ENCODE measurements around the gene HEXB. TPM values are rescaled to one million over a fixed set of nuclear protein-coding genes. Genes with fewer than 3 reads are reported as not detected.

Gene HEXB
- total RNA-seq, 4 donors from 2014 or later = 89.3 to 462 (median 184) TPM

GRCh38 chr5:74640450-74640953 lies 44.5 kb upstream of the HEXB start, which contains the start of gene ENC1:
ENC1 (minus strand) TSS chr5:74640728; CDS start chr5:74636485, 4,243 bp downstream.
- TF ChIP-seq, protein P1, sequence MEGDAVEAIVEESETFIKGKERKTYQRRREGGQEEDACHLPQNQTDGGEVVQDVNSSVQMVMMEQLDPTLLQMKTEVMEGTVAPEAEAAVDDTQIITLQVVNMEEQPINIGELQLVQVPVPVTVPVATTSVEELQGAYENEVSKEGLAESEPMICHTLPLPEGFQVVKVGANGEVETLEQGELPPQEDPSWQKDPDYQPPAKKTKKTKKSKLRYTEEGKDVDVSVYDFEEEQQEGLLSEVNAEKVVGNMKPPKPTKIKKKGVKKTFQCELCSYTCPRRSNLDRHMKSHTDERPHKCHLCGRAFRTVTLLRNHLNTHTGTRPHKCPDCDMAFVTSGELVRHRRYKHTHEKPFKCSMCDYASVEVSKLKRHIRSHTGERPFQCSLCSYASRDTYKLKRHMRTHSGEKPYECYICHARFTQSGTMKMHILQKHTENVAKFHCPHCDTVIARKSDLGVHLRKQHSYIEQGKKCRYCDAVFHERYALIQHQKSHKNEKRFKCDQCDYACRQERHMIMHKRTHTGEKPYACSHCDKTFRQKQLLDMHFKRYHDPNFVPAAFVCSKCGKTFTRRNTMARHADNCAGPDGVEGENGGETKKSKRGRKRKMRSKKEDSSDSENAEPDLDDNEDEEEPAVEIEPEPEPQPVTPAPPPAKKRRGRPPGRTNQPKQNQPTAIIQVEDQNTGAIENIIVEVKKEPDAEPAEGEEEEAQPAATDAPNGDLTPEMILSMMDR (IDR thresholded peaks at IDR 0.05; ENCODE audit: low read depth) = no peak

- TF ChIP-seq, protein P1 (IDR thresholded peaks at IDR 0.05; ENCODE audit: low read depth) = no peak
These were observed 43.9 kb upstream of the HEXB start for GRCh38 chr5:74640954-74641734.

DNA sequence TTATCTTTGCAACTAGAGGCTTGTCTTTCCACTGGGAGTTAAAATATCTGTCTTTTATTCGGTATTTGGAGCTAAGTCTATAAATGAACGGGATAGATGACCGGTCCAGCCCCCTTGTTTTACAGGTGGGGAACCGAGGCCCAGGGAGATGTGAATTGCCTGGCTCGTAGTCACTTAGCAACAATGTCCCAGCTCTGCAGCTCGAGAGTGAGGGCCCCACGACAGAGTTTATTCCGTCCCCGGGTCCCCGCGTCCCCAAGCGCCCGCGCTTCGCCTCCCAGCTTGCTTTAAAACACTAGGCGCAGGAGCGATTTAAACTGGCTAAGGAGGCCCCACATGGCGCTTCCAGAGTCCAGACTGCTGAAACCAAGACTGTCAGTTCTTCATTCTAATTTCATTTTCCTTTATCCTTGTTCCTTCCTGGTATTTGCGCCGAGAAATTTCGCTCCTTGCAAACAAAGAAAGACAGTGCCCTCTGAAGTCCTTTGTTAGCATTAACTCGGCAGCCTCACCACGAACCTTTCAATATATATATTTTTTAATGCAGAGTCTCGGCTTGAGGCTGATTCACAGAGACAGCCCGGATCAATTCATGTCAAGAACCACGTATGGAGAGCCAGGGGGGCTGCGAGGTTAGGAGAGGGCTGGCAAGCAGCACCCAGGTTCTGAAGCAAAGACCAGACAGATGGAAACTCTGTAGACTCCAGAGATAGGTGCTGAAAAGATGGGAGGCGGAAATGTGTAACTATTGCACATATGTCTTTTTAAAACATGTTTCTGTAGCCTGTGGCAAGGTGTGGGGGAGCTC lies 43.1 kb upstream of the HEXB start:
- TF ChIP-seq, protein P1 (IDR thresholded peaks at IDR 0.05; ENCODE audit: low read depth) = no peak

DNA sequence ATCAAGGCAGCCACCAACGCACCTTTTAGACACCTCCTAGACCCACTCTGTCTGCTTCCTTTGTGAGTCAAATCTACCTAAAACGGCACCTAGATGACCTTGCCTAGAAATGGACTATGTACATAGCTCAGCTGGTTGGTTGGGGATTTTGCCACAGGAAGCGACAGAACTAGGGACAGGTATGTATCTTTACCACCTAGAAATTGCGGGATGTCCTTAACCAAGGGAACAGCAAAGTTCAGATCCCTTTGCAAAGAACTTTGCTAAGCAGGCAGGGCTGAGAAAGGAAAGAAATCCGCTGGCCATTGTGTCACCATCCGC lies 42.5 kb upstream of the HEXB start:
- TF ChIP-seq, protein P1 (IDR thresholded peaks at IDR 0.05; ENCODE audit: low read depth) = no peak

GRCh38 chr5:74643111-74643562 lies 41.9 kb upstream of the HEXB start:
- TF ChIP-seq, protein P1 (IDR thresholded peaks at IDR 0.05; ENCODE audit: low read depth) = no peak

DNA sequence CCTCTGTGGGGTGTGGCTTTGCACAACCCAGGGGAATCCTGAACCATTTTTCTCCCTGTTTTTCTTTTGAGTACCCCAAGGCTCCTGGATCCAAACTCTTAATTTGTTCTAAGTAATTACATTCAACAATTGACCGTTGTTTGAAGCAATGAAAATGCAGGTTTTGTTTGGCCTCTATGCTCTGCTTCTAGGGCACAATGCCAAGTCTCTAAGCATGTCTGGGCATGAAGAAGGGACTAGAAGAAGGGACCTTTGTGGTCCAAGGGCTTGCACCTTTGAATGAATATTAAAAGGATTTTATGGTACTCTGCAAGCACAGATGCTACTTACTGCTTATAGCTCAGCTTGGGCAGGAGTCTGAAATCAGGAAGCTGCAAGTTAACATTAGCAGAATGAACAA lies 37.9 kb upstream of the HEXB start:
- TF ChIP-seq, protein P1 (IDR thresholded peaks at IDR 0.05; ENCODE audit: low read depth) = no peak

- TF ChIP-seq, protein P1 (IDR thresholded peaks at IDR 0.05; ENCODE audit: low read depth) = no peak
These were observed 36.2 kb upstream of the HEXB start for GRCh38 chr5:74648835-74649293.

All from subcutaneous adipose tissue (tissue), 4 donors.